PC-3 (cell line): ENCODE data around the gene KPNA4. TPM values are rescaled to one million over a fixed set of nuclear protein-coding genes. Genes with fewer than 3 reads are reported as not detected.

Source experiments
- ATAC-seq: fragments of 200-7000 bp; cut with Tn5 transposase; 2 replicates; pipeline ENCODE4 v1.9.1; 2020; ENCODE audit warnings: mild to moderate bottlenecking, moderate library complexity
- Bru-seq: library from RNA; stranded (reverse); fragments of 400-500 nt; gene quantifications from one replicate; lab custom pipeline; 2021; lab: Mats Ljungman, UMichigan
- BruChase-seq, 2 experiments: library from RNA; stranded (reverse); fragments of 400-500 nt; gene quantifications; one replicate each; lab custom pipeline; 2021; lab: Mats Ljungman, UMichigan
- BruUV-seq: library from RNA; stranded (reverse); fragments of 400-500 nt; replicated peaks from 2 replicates; lab custom pipeline; 2021; lab: Mats Ljungman, UMichigan
- CTCF ChIA-PET: fragments of 300-600 bp; sonication (Branson Sonifier 250); formaldehyde crosslinking; loops from one replicate; lab custom pipeline; 2022; ENCODE audit warnings: antibody characterized with exemption; lab: Charles Lee
- POLR2A ChIA-PET: fragments of 300-600 bp; sonication (Branson Sonifier 250); formaldehyde crosslinking; loops from one replicate; lab custom pipeline; 2022; ENCODE audit warnings: antibody characterized with exemption; ENCODE audit not compliant: unreplicated experiment; lab: Charles Lee
- DNase-seq: peaks from one replicate; pipeline ENCODE4 v3.0.0-alpha.2; 2015
- H2AFZ ChIP-seq: fragments of 300-600 bp; sonication (generic); 2 replicates; pipeline ENCODE4 v1.6.0; 2016; ENCODE audit warnings: antibody characterized with exemption, low read length
- H3F3A ChIP-seq: fragments of 300-600 bp; sonication (generic); one replicate; pipeline ENCODE4 v1.6.0; 2017; ENCODE audit warnings: antibody characterized with exemption, low read length, control low read depth, mild to moderate bottlenecking; ENCODE audit not compliant: unreplicated experiment
- H3K27ac ChIP-seq: fragments of 300-600 bp; sonication (generic); 2 replicates; pipeline ENCODE4 v1.5.1; 2016; ENCODE audit warnings: mild to moderate bottlenecking, low read length
- H3K27me3 ChIP-seq: fragments of 300-600 bp; sonication (generic); 2 replicates; pipeline ENCODE4 v1.6.1; 2016; ENCODE audit warnings: low read length, mixed read lengths
- H3K36me3 ChIP-seq: fragments of 300-600 bp; sonication (generic); 2 replicates; pipeline ENCODE4 v1.6.1; 2016; ENCODE audit warnings: low read depth, mixed run types, low read length, mixed read lengths
- H3K4me1 ChIP-seq: fragments of 300-600 bp; sonication (generic); 2 replicates; pipeline ENCODE4 v1.5.1; 2016; ENCODE audit warnings: low read length; ENCODE audit not compliant: insufficient read depth
- H3K4me2 ChIP-seq: fragments of 300-600 bp; sonication (generic); 2 replicates; pipeline ENCODE4 v1.6.0; 2016; ENCODE audit warnings: low read length
- H3K4me3 ChIP-seq: fragments of 300-600 bp; sonication (generic); 2 replicates; pipeline ENCODE4 v1.5.1; 2016; ENCODE audit warnings: mild to moderate bottlenecking, low read length, mixed read lengths
- H3K79me2 ChIP-seq: fragments of 300-600 bp; sonication (generic); 2 replicates; pipeline ENCODE4 v1.6.1; 2017; ENCODE audit warnings: low read length, mixed read lengths
- H3K9ac ChIP-seq: fragments of 300-600 bp; sonication (generic); 2 replicates; pipeline ENCODE4 v1.6.0; 2016; ENCODE audit warnings: mild to moderate bottlenecking, low read length
- H3K9me2 ChIP-seq: fragments of 300-600 bp; sonication (generic); replicated peaks from 2 replicates; pipeline ENCODE4 v1.6.1; 2016; ENCODE audit warnings: mixed run types, low read length, mixed read lengths
- H3K9me3 ChIP-seq: fragments of 300-600 bp; sonication (generic); 2 replicates; pipeline ENCODE4 v1.6.1; 2016; ENCODE audit warnings: low read length, mixed read lengths
- H4K20me1 ChIP-seq: fragments of 300-600 bp; sonication (generic); 2 replicates; pipeline ENCODE4 v1.6.1; 2016; ENCODE audit warnings: low read length, mixed read lengths
- CTCF ChIP-seq: fragments of 300-600 bp; sonication (generic); conservative IDR thresholded peaks from 2 replicates; pipeline ENCODE4 v1.5.1; 2017; ENCODE audit warnings: antibody characterized with exemption, low read depth, mild to moderate bottlenecking, low read length
- EZH2 ChIP-seq: fragments of 300-600 bp; sonication (generic); IDR thresholded peaks from one replicate; pipeline ENCODE4 v1.6.1; 2017; ENCODE audit warnings: antibody characterized with exemption, mild to moderate bottlenecking, low read length; ENCODE audit not compliant: unreplicated experiment
- EZH2phosphoT487 ChIP-seq: fragments of 300-600 bp; sonication (generic); IDR thresholded peaks from 2 replicates; pipeline ENCODE4 v1.6.1; 2018; ENCODE audit warnings: mild to moderate bottlenecking, antibody characterized with exemption, low read length, borderline replicate concordance
- intact Hi-C: fragments of 100-400 bp; cut with micrococcal nuclease; formaldehyde crosslinking; loops from 2 replicates; pipeline ENCODE4 v1.9.0; 2023
- long read RNA-seq: library from polyadenylated mRNA; unstranded; transcript quantifications from one replicate; pipeline ENCODE4 v2.0.0, GENCODE V29; 2021; ENCODE audit not compliant: unreplicated experiment
- total RNA-seq: library from RNA; depleted of rRNA; stranded (reverse); fragments of >200 nt; gene quantifications from 2 replicates; pipeline ENCODE4 v1.2.3, GENCODE V29; 2014; rRNA removed

KPNA4 gene
- total RNA-seq (31.5 and 33.7 TPM in 2 replicates), Bru-seq, nascent RNA (percentile 96 among the genes with signal in this experiment), BruChase-seq, experiment 1, labeled RNA remaining after a 6-hour chase (percentile 95 among the genes with signal in this experiment), BruChase-seq, experiment 2, labeled RNA remaining after a 2-hour chase (percentile 95 among the genes with signal in this experiment)
- long read RNA-seq, full-length matches to known transcripts, result 145 of 173 reads
- long read RNA-seq, partial matches to known transcripts, result 8 of 173 reads
- long read RNA-seq, other reads (novel, unspliced or antisense), result 20 of 173 reads

GRCh38 chr3:160565442-160566403 is at the start of gene KPNA4:
Gene KPNA4 (minus strand): TSS chr3:160565571. CDS start chr3:160565282, 289 bp downstream.
- Histone ChIP-seq H3F3A (no peaks in the 10 kb centered on the region), H3K9ac (peak within 1 kb of the TSS; percentile 96), H3K4me1 (peaks cover 45% of the 10 kb centered on the region), H3K27ac (peak within 1 kb of the TSS; percentile 99), H3K4me3 (peak within 1 kb of the TSS; percentile 79), H3K27me3 (no peaks in the 10 kb centered on the region), H2AFZ (peak within 1 kb of the TSS; percentile 83), H4K20me1 (peaks cover 39% of the 10 kb centered on the region), H3K9me2 (no peaks in the 10 kb centered on the region), H3K4me2 (peak within 1 kb of the TSS; percentile 94), H3K79me2 (peaks cover 57% of the 10 kb centered on the region), H3K9me3 (no peaks in the 10 kb centered on the region), H3K36me3 (peaks cover 13% of the 10 kb centered on the region)
- DNase-seq, result peak; percentile 99
- intact Hi-C loops, result loop anchor here (2.0 to 10.0 kb wide), 2 partner anchors 659 to 847 kb away; partner anchors contain the start of gene NMD3
- CTCF ChIA-PET, result no interaction called here
- TSS peak; percentile 77 for BruUV-seq
- ATAC-seq, result peak; percentile 84
- TF ChIP-seq EZH2phosphoT487, result no peak
- no peak for TF ChIP-seq EZH2
- TF ChIP-seq CTCF, result no peak
- POLR2A ChIA-PET, result interaction anchor here (0.6 to 0.7 kb wide), 4 partner anchors 9 to 1730 kb away, joined by 3 to 4 read pairs (median 4); no protein-coding TSS in a partner anchor

- Histone ChIP-seq H3F3A (no peaks in the 10 kb centered on the region), H2AFZ (no peak overlapping the region), H3K4me1 (peaks cover 26% of the 10 kb centered on the region), H3K4me3 (no peak overlapping the region), H3K27ac (no peak overlapping the region), H3K9me2 (peaks cover 3% of the 10 kb centered on the region; the same call in 1 of the 2 replicates), H3K27me3 (no peaks in the 10 kb centered on the region), H3K4me2 (no peak overlapping the region), H3K36me3 (no peaks in the 10 kb centered on the region), H3K9ac (no peak overlapping the region), H3K9me3 (no peaks in the 10 kb centered on the region), H4K20me1 (no peaks in the 10 kb centered on the region), H3K79me2 (no peaks in the 10 kb centered on the region)
- CTCF ChIA-PET, result no interaction called here
- intact Hi-C loops, result no loop called here
- DNase-seq (no peak), ATAC-seq (no peak)
- POLR2A ChIA-PET, result no interaction called here
- BruUV-seq, result no TSS peak
- TF ChIP-seq CTCF (no peak), EZH2 (no peak), EZH2phosphoT487 (no peak)
These were observed 48.3 kb upstream of the KPNA4 start for GRCh38 chr3:160613661-160614060.
